Activated T-helper 2 cell treated with anti-CD3 and anti-CD28 coated beads, Interferon-gamma antibody, Interleukin-2, Interleukin-4, amounts not matched to agents 10 μg/mL and 5 μg/mL and 100 μg/mL, durations not matched to agents 14 hours and 24 hours and 36 hours (primary cell): Measurements from ENCODE around the gene RUSC1. TPM values are rescaled to one million over a fixed set of nuclear protein-coding genes. Genes with fewer than 3 reads are reported as not detected.
"Not testable (repeated sequence)": the region's sequence is repeated elsewhere in the genome, so short reads cannot be mapped to it uniquely, and the experiment has no call there.

Experiments
- DNase-seq: peaks from one replicate; pipeline ENCODE4 v3.0.0; 2021; ENCODE audit warnings: low spot score
- H3K27ac Mint-ChIP-seq: one replicate; pipeline ENCODE4 v1.8.0; 2021; ENCODE audit warnings: mixed read lengths
- H3K27me3 Mint-ChIP-seq: one replicate; pipeline ENCODE4 v1.8.0; 2021; ENCODE audit warnings: low read depth, mixed read lengths
- H3K36me3 Mint-ChIP-seq: one replicate; pipeline ENCODE4 v1.8.0; 2021; ENCODE audit warnings: low read depth, mixed read lengths
- H3K4me1 Mint-ChIP-seq: one replicate; pipeline ENCODE4 v1.8.0; 2021; ENCODE audit warnings: low read depth, mixed read lengths
- H3K4me3 Mint-ChIP-seq: one replicate; pipeline ENCODE4 v1.8.0; 2021; ENCODE audit warnings: low read depth, mild to moderate bottlenecking, moderate library complexity, mixed read lengths
- H3K9me3 Mint-ChIP-seq: one replicate; pipeline ENCODE4 v1.8.0; 2021; ENCODE audit warnings: mixed read lengths
- intact Hi-C: fragments of 100-400 bp; cut with micrococcal nuclease; formaldehyde crosslinking; loops from one replicate; pipeline ENCODE4 v1.15.1; 2023
- total RNA-seq: library from RNA; stranded (reverse); gene quantifications from 2 replicates; pipeline ENCODE4 v1.2.3, GENCODE V29; 2022

The RUSC1 gene
- total RNA-seq, 1 donor from 2014 or later = 34.5 TPM

- H3K4me1 Mint-ChIP-seq = peaks cover 42% of the 10 kb centered on the region
- H3K9me3 Mint-ChIP-seq = no peaks in the 10 kb centered on the region
- H3K4me3 Mint-ChIP-seq = peak overlapping the region; percentile 70
- no peak overlapping the region for H3K27ac Mint-ChIP-seq
- no peak for DNase-seq
- no peaks in the 10 kb centered on the region for H3K27me3 Mint-ChIP-seq
- intact Hi-C loops = loop anchor here (1.0 to 5.0 kb wide), 2 partner anchors 72 to 130 kb away; no protein-coding TSS in a partner anchor
- peaks cover 44% of the 10 kb centered on the region for H3K36me3 Mint-ChIP-seq
Observed at GRCh38 chr1:155321639-155322503, 1.2 kb downstream of the RUSC1 start.

- Mint-ChIP-seq H3K36me3 (peaks cover 39% of the 10 kb centered on the region), H3K9me3 (no peaks in the 10 kb centered on the region), H3K27me3 (no peaks in the 10 kb centered on the region), H3K27ac (no peak overlapping the region), H3K4me3 (peak overlapping the region; percentile 70), H3K4me1 (peaks cover 41% of the 10 kb centered on the region)
- DNase-seq = no peak
- intact Hi-C loops = loop anchor here (1.0 to 5.0 kb wide), 2 partner anchors 72 to 130 kb away; no protein-coding TSS in a partner anchor
Observed at GRCh38 chr1:155322571-155322952, 1.9 kb downstream of the RUSC1 start.

GRCh38 chr1:155322953-155323728, 2.4 kb downstream of the RUSC1 start:
- H3K27ac Mint-ChIP-seq = peak overlapping the region; percentile 55
- H3K9me3 Mint-ChIP-seq = no peaks in the 10 kb centered on the region
- peaks cover 37% of the 10 kb centered on the region for H3K4me1 Mint-ChIP-seq
- peak; percentile 80 for DNase-seq
- peak overlapping the region; percentile 82 for H3K4me3 Mint-ChIP-seq
- H3K27me3 Mint-ChIP-seq = no peaks in the 10 kb centered on the region
- intact Hi-C loops = loop anchor here (1.0 to 5.0 kb wide), 2 partner anchors 73 to 131 kb away; no protein-coding TSS in a partner anchor
- peaks cover 33% of the 10 kb centered on the region for H3K36me3 Mint-ChIP-seq

GRCh38 chr1:155323729-155324036, 3.0 kb downstream of the RUSC1 start:
- no peaks in the 10 kb centered on the region for H3K9me3 Mint-ChIP-seq
- H3K27ac Mint-ChIP-seq = peak overlapping the region; percentile 79
- intact Hi-C loops = loop anchor here (1.0 to 5.0 kb wide), 2 partner anchors 50 to 131 kb away; partner anchors contain the start of gene CLK2

GRCh38 chr1:155324037-155324716, 3.5 kb downstream of the RUSC1 start:
- H3K4me1 Mint-ChIP-seq = peaks cover 29% of the 10 kb centered on the region
- no peaks in the 10 kb centered on the region for H3K27me3 Mint-ChIP-seq
- peak overlapping the region; percentile 79 for H3K27ac Mint-ChIP-seq
- H3K36me3 Mint-ChIP-seq = peaks cover 23% of the 10 kb centered on the region
- no peaks in the 10 kb centered on the region for H3K9me3 Mint-ChIP-seq
- H3K4me3 Mint-ChIP-seq = peak overlapping the region; percentile 81
- intact Hi-C loops = loop anchor here (1.0 to 5.0 kb wide), 2 partner anchors 51 to 132 kb away; partner anchors contain the start of gene CLK2
- peak; percentile 89 for DNase-seq

More at GRCh38 chr1:155323729-155324036, 3.0 kb downstream of the RUSC1 start:
- Mint-ChIP-seq H3K36me3 (peaks cover 28% of the 10 kb centered on the region), H3K4me3 (peak overlapping the region; percentile 81), H3K4me1 (peaks cover 34% of the 10 kb centered on the region), H3K27me3 (no peaks in the 10 kb centered on the region)
- peak; percentile 85 for DNase-seq

GRCh38 chr1:155324717-155325602, 4.3 kb downstream of the RUSC1 start:
- DNase-seq = no peak
- H3K4me3 Mint-ChIP-seq = peak overlapping the region; percentile 81
- no peaks in the 10 kb centered on the region for H3K27me3 Mint-ChIP-seq

GRCh38 chr1:155325603-155325893, 4.9 kb downstream of the RUSC1 start:
- H3K36me3 Mint-ChIP-seq = peaks cover 16% of the 10 kb centered on the region
- DNase-seq = no peak
- H3K27me3 Mint-ChIP-seq = no peaks in the 10 kb centered on the region
- peaks cover 19% of the 10 kb centered on the region for H3K4me1 Mint-ChIP-seq
- H3K27ac Mint-ChIP-seq = no peak overlapping the region
- H3K9me3 Mint-ChIP-seq = no peaks in the 10 kb centered on the region
- peak overlapping the region; percentile 81 for H3K4me3 Mint-ChIP-seq
- intact Hi-C loops = no loop called here

More at GRCh38 chr1:155324717-155325602, 4.3 kb downstream of the RUSC1 start:
- no peak overlapping the region for H3K27ac Mint-ChIP-seq
- peaks cover 25% of the 10 kb centered on the region for H3K4me1 Mint-ChIP-seq
- peaks cover 18% of the 10 kb centered on the region for H3K36me3 Mint-ChIP-seq
- no peaks in the 10 kb centered on the region for H3K9me3 Mint-ChIP-seq
- intact Hi-C loops = loop anchor here (1.0 to 5.0 kb wide), 2 partner anchors 52 to 133 kb away; partner anchors contain the start of gene CLK2

GRCh38 chr1:155326020-155326526, 5.4 kb downstream of the RUSC1 start:
- intact Hi-C loops = no loop called here
- peak overlapping the region; percentile 68 for H3K4me3 Mint-ChIP-seq
- H3K4me1 Mint-ChIP-seq = peaks cover 16% of the 10 kb centered on the region
- H3K9me3 Mint-ChIP-seq = no peaks in the 10 kb centered on the region
- no peak for DNase-seq
- H3K36me3 Mint-ChIP-seq = peaks cover 17% of the 10 kb centered on the region
- peak overlapping the region; percentile 37 for H3K27ac Mint-ChIP-seq
- no peaks in the 10 kb centered on the region for H3K27me3 Mint-ChIP-seq

- Mint-ChIP-seq H3K36me3 (peaks cover 22% of the 10 kb centered on the region), H3K27me3 (no peaks in the 10 kb centered on the region), H3K9me3 (no peaks in the 10 kb centered on the region), H3K4me1 (peaks cover 14% of the 10 kb centered on the region), H3K27ac (no peak overlapping the region), H3K4me3 (no peak overlapping the region)
- intact Hi-C loops = no loop called here
- DNase-seq = no peak
Observed at GRCh38 chr1:155326631-155327037, 5.9 kb downstream of the RUSC1 start.

- Mint-ChIP-seq H3K36me3 (peaks cover 23% of the 10 kb centered on the region), H3K4me1 (peaks cover 6% of the 10 kb centered on the region), H3K4me3 (no peak overlapping the region), H3K27ac (no peak overlapping the region), H3K27me3 (no peaks in the 10 kb centered on the region), H3K9me3 (no peaks in the 10 kb centered on the region)
- DNase-seq = no peak
- intact Hi-C loops = no loop called here
Observed at GRCh38 chr1:155327981-155328380, 7.3 kb downstream of the RUSC1 start.

- intact Hi-C loops, H3K27ac Mint-ChIP-seq, DNase-seq, H3K9me3 Mint-ChIP-seq, H3K4me3 Mint-ChIP-seq, H3K27me3 Mint-ChIP-seq, H3K4me1 Mint-ChIP-seq: not testable (repeated sequence)
- H3K36me3 Mint-ChIP-seq = peaks cover 28% of the 10 kb centered on the region
Observed at GRCh38 chr1:155328856-155329255, 8.2 kb downstream of the RUSC1 start.
